ENCODE data around the gene BHLHA15. TPM values are rescaled to one million over a fixed set of nuclear protein-coding genes. Genes with fewer than 3 reads are reported as not detected.

Gene BHLHA15
- total RNA-seq, 1 experiment from 2014 or later = 2.8 TPM

GRCh38 chr7:98244871-98245270 lies 33.6 kb downstream of the BHLHA15 start (continued):
- no peak for TF ChIP-seq NR1H2 (CRISPR knock-in tag; IDR thresholded peaks at IDR 0.05)

- Mint-ChIP-seq H3K27ac (no peak overlapping the region), H3K27me3 (ENCODE audit: low read depth) (no peaks in the 10 kb centered on the region), H3K9me3 (no peaks in the 10 kb centered on the region), H3K36me3 (no peaks in the 10 kb centered on the region; the same call in 1 of the 2 replicates), H3K4me3 (no peak overlapping the region), H3K4me1 (peaks cover 23% of the 10 kb centered on the region)
- ATAC-seq (no peak), DNase-seq (ENCODE audit: low spot score) (no peak)
- ChIA-PET CTCF (no interaction called here), POLR2A (no interaction called here)
- TF ChIP-seq CDX4 (CRISPR knock-in tag; IDR thresholded peaks at IDR 0.05; ENCODE audit: borderline replicate concordance) (no peak), ZSCAN18 (CRISPR knock-in tag; IDR thresholded peaks at IDR 0.05) (no peak), OVOL2 (CRISPR knock-in tag; IDR thresholded peaks at IDR 0.05; ENCODE audit: borderline replicate concordance) (no peak), ATF1 (CRISPR knock-in tag; IDR thresholded peaks at IDR 0.05) (no peak), JUN (CRISPR knock-in tag; IDR thresholded peaks at IDR 0.05) (no peak), KAT7 (CRISPR knock-in tag; IDR thresholded peaks at IDR 0.05; ENCODE audit: borderline replicate concordance) (no peak), TEAD1 (CRISPR knock-in tag; IDR thresholded peaks at IDR 0.05) (no peak), IRF2 (CRISPR knock-in tag; IDR thresholded peaks at IDR 0.05; ENCODE audit: borderline replicate concordance, low read depth) (no peak), PRRX2 (CRISPR knock-in tag; IDR thresholded peaks at IDR 0.05) (no peak), HMGA2 (CRISPR knock-in tag; IDR thresholded peaks at IDR 0.05) (no peak)
Observed at GRCh38 chr7:98248156-98248555, 36.9 kb downstream of the BHLHA15 start.

- Mint-ChIP-seq H3K4me1 (peaks cover 23% of the 10 kb centered on the region), H3K4me3 (no peak overlapping the region), H3K36me3 (no peaks in the 10 kb centered on the region; the same call in 1 of the 2 replicates), H3K9me3 (no peaks in the 10 kb centered on the region), H3K27me3 (ENCODE audit: low read depth) (no peaks in the 10 kb centered on the region), H3K27ac (no peak overlapping the region)
- DNase-seq (ENCODE audit: low spot score) (no peak), ATAC-seq (no peak)
- POLR2A ChIA-PET = interaction anchor here (0.6 kb wide), 1 partner anchor 16 kb away, joined by 4 read pairs; no protein-coding TSS in a partner anchor
- TF ChIP-seq ATF3 (CRISPR knock-in tag; conservative IDR thresholded peaks at IDR 0.05) (no peak), CTCF (IDR thresholded peaks at IDR 0.05) (no peak), NR1H2 (CRISPR knock-in tag; IDR thresholded peaks at IDR 0.05) (no peak), CREB1 (CRISPR knock-in tag; IDR thresholded peaks at IDR 0.05) (no peak), NFYB (CRISPR knock-in tag; conservative IDR thresholded peaks at IDR 0.05; ENCODE audit: low read depth) (no peak), ETV6 (CRISPR knock-in tag; IDR thresholded peaks at IDR 0.05) (peak; percentile 83), SOX15 (CRISPR knock-in tag; IDR thresholded peaks at IDR 0.05) (no peak)
- CTCF ChIA-PET = interaction anchor here (0.7 to 1.3 kb wide), 3 partner anchors 10 to 497 kb away, joined by 3 to 6 read pairs (median 3); no protein-coding TSS in a partner anchor
Observed at GRCh38 chr7:98249106-98249505, 37.9 kb downstream of the BHLHA15 start.

DNA sequence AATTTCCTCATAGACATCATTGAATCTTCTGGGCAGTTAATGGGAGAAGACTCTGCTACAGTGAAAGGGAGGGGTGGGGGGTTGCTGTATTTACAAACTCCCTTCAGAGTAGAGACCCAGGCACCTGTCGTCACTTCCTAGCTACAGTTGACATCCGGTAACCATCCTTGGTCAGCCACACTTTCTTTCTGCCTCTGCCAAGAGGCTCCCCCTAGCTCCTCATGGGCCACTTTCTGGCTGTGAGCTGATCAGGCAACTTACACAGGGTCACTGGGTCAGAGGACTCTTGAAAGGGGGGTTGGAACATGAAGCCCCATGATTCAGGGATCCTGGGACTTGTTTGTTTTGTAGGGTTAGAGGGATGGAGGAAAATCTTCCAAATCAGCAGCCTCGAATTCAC lies 39.5 kb downstream of the BHLHA15 start:
- Mint-ChIP-seq H3K27ac (peak overlapping the region; percentile 27; the same call in 1 of the 2 replicates), H3K9me3 (no peaks in the 10 kb centered on the region), H3K4me3 (peak overlapping the region; percentile 96), H3K4me1 (peaks cover 23% of the 10 kb centered on the region), H3K27me3 (ENCODE audit: low read depth) (no peaks in the 10 kb centered on the region), H3K36me3 (no peaks in the 10 kb centered on the region; the same call in 1 of the 2 replicates)
- ChIA-PET CTCF (interaction anchor here (0.6 to 1.4 kb wide), 7 partner anchors 10 to 230 kb away, joined by 3 to 7 read pairs (median 3); no protein-coding TSS in a partner anchor), POLR2A (no interaction called here)
- DNase-seq (ENCODE audit: low spot score) = no peak
- no peak for ATAC-seq
- TF ChIP-seq CBFB (CRISPR knock-in tag; IDR thresholded peaks at IDR 0.05; ENCODE audit: low read depth) (no peak), AFF4 (CRISPR knock-in tag; IDR thresholded peaks at IDR 0.05; ENCODE audit: borderline replicate concordance) (no peak), ZBTB43 (CRISPR knock-in tag; IDR thresholded peaks at IDR 0.05) (no peak), OVOL2 (CRISPR knock-in tag; IDR thresholded peaks at IDR 0.05; ENCODE audit: borderline replicate concordance) (no peak), GABPB1 (CRISPR knock-in tag; IDR thresholded peaks at IDR 0.05) (no peak), ATF3 (CRISPR knock-in tag; conservative IDR thresholded peaks at IDR 0.05) (no peak)

Data from WTC11 (cell line).